HCT116 (cell line): Measurements from ENCODE around the gene GRM4. TPM values are rescaled to one million over a fixed set of nuclear protein-coding genes. Genes with fewer than 3 reads are reported as not detected.

Source experiments
- ATAC-seq: fragments of 200-7000 bp; cut with Tn5 transposase; 2 replicates; pipeline ENCODE4 v1.9.1; 2020; ENCODE audit warnings: mild to moderate bottlenecking, moderate library complexity
- BruUV-seq: library from RNA; stranded (reverse); fragments of 400-500 nt; replicated peaks from 2 replicates; lab custom pipeline; 2021; lab: Mats Ljungman, UMichigan
- CTCF ChIA-PET: fragments of 300-600 bp; sonication (Branson Sonifier 250); formaldehyde crosslinking; loops from one replicate; lab custom pipeline; 2021; ENCODE audit warnings: antibody characterized with exemption; lab: Charles Lee
- POLR2A ChIA-PET: fragments of 300-600, 350-600 bp; sonication (Branson Sonifier 250); formaldehyde crosslinking; loops from one replicate; lab custom pipeline; 2021; ENCODE audit warnings: antibody characterized with exemption; lab: Charles Lee
- RAD21 ChIA-PET, 2 experiments: fragments of 300-600 bp; sonication (Branson Sonifier 250); formaldehyde crosslinking; loops; one replicate each; lab custom pipeline; 2023; ENCODE audit warnings: low total read pairs in 2 of 2; ENCODE audit not compliant: uncharacterized antibody in 2 of 2, unreplicated experiment in 2 of 2, low non-redundant PET in 1 of 2; lab: Charles Lee
- DNase-seq: peaks from one replicate; pipeline ENCODE4 v3.0.0-alpha.2; 2010; ENCODE audit warnings: low read depth, low spot score
- H2AFZ ChIP-seq: fragments of 200-600 bp; shearing (Covaris generic), sonication (generic); 2 replicates; pipeline ENCODE4 v1.6.1; 2017; ENCODE audit warnings: low read depth, mixed run types, mixed read lengths, antibody characterized with exemption, low read length; ENCODE audit not compliant: poor library complexity, severe bottlenecking
- H3K27ac ChIP-seq: 2 replicates; pipeline ENCODE4 v1.5.1; 2012; ENCODE audit warnings: low read depth, low read length
- H3K27me3 ChIP-seq: fragments of 200-600 bp; sonication (generic); 2 replicates; pipeline ENCODE4 v1.6.1; 2016; ENCODE audit warnings: mixed run types, low read length, mixed read lengths; ENCODE audit not compliant: insufficient read depth
- H3K36me3 ChIP-seq, 2 experiments: fragments of 200-500 bp in 1 of 2; fragments of 200-600 bp in 1 of 2; sonication (Bioruptor generic) in 1 of 2; sonication (generic) in 1 of 2; 2 replicates each; pipeline versions ENCODE4 v1.5.1 to v1.6.1; 2014 to 2016; ENCODE audit warnings: low read length in 2 of 2, inconsistent platforms in 1 of 2, mixed read lengths in 1 of 2, mixed run types in 1 of 2; ENCODE audit not compliant: insufficient read depth in 2 of 2, control insufficient read depth in 1 of 2
- H3K4me1 ChIP-seq, 2 experiments: fragments of 200-600 bp in 1 of 2; sonication (generic) in 1 of 2; 2 replicates each; pipeline versions ENCODE4 v1.5.1 to v1.6.1; 2012 to 2017; ENCODE audit warnings: low read length in 2 of 2, inconsistent platforms in 1 of 2, mild to moderate bottlenecking in 1 of 2, mixed read lengths in 1 of 2, mixed run types in 1 of 2, moderate library complexity in 1 of 2; ENCODE audit not compliant: insufficient read depth in 2 of 2, control insufficient read depth in 1 of 2
- H3K4me2 ChIP-seq: fragments of 200-600 bp; sonication (generic); 2 replicates; pipeline ENCODE4 v1.6.1; 2017; ENCODE audit warnings: mixed run types, low read length, mixed read lengths
- H3K4me3 ChIP-seq, 2 experiments: fragments of 200-600 bp in 1 of 2; sonication (generic) in 1 of 2; replicated peaks in 1 of 2; 2 replicates each; pipeline ENCODE4 v1.5.1; 2011 to 2016; ENCODE audit warnings: low read length in 2 of 2, control low read depth in 1 of 2, low read depth in 1 of 2, mild to moderate bottlenecking in 1 of 2, mixed read lengths in 1 of 2, mixed run types in 1 of 2
- H3K79me2 ChIP-seq: fragments of 200-600 bp; sonication (generic); 2 replicates; pipeline ENCODE4 v1.6.1; 2017; ENCODE audit warnings: mild to moderate bottlenecking, mixed run types, low read length, moderate library complexity, mixed read lengths; ENCODE audit not compliant: insufficient read depth
- H3K9ac ChIP-seq: fragments of 200-600 bp; sonication (generic); 2 replicates; pipeline ENCODE4 v1.6.1; 2016; ENCODE audit warnings: low read length, mixed read lengths
- H3K9me2 ChIP-seq: fragments of 200-600 bp; sonication (generic), shearing (Covaris generic); 2 replicates; pipeline ENCODE4 v1.6.1; 2017; ENCODE audit warnings: mixed run types, mild to moderate bottlenecking, moderate library complexity; ENCODE audit not compliant: insufficient read depth
- H3K9me3 ChIP-seq, 2 experiments: fragments of 200-500 bp in 1 of 2; fragments of 200-600 bp in 1 of 2; sonication (Bioruptor generic) in 1 of 2; sonication (generic) in 1 of 2; 2 replicates each; pipeline ENCODE4 v1.6.1; 2014 to 2017; ENCODE audit warnings: low read length in 2 of 2, mixed read lengths in 2 of 2, inconsistent platforms in 1 of 2, low read depth in 1 of 2, mild to moderate bottlenecking in 1 of 2, mixed run types in 1 of 2, moderate library complexity in 1 of 2; ENCODE audit not compliant: control insufficient read depth in 1 of 2, insufficient read depth in 1 of 2
- H4K20me1 ChIP-seq: fragments of 200-600 bp; sonication (generic), shearing (Covaris generic); 2 replicates; pipeline ENCODE4 v1.6.1; 2017; ENCODE audit warnings: mixed run types, mild to moderate bottlenecking, moderate library complexity; ENCODE audit not compliant: insufficient read depth
- ATF3 ChIP-seq: IDR thresholded peaks from 2 replicates; pipeline ENCODE4 v1.6.1; 2012
- CBX3 ChIP-seq: IDR thresholded peaks from 2 replicates; pipeline ENCODE4 v1.6.1; 2012; ENCODE audit warnings: low read depth
- CEBPB ChIP-seq: IDR thresholded peaks from 2 replicates; pipeline ENCODE4 v1.6.1; 2012; ENCODE audit warnings: low read depth
- EGR1 ChIP-seq: IDR thresholded peaks from 2 replicates; pipeline ENCODE4 v1.6.1; 2012; ENCODE audit warnings: low read depth
- ELF1 ChIP-seq: IDR thresholded peaks from 2 replicates; pipeline ENCODE4 v1.6.1; 2012; ENCODE audit warnings: low read depth, borderline replicate concordance
- EZH2 ChIP-seq: fragments of 200-600 bp; sonication (generic); IDR thresholded peaks from 2 replicates; pipeline ENCODE4 v1.6.1; 2017; ENCODE audit warnings: antibody characterized with exemption, mixed run types
- EZH2phosphoT487 ChIP-seq: fragments of 200-600 bp; IDR thresholded peaks from 2 replicates; pipeline ENCODE4 v1.6.1; 2018; ENCODE audit warnings: antibody characterized with exemption, borderline replicate concordance
- POLR2A ChIP-seq: IDR thresholded peaks from 2 replicates; pipeline ENCODE4 v1.7.0; 2011; ENCODE audit warnings: borderline replicate concordance; ENCODE audit not compliant: insufficient read depth, insufficient read length; ENCODE audit errors: extremely low read depth
- RAD21 ChIP-seq: IDR thresholded peaks from 2 replicates; pipeline ENCODE4 v1.6.1; 2012; ENCODE audit warnings: low read depth, mild to moderate bottlenecking
- SIN3A ChIP-seq: IDR thresholded peaks from 2 replicates; pipeline ENCODE4 v1.6.1; 2012; ENCODE audit warnings: low read depth
- SRF ChIP-seq: IDR thresholded peaks from 2 replicates; pipeline ENCODE4 v1.6.1; 2012; ENCODE audit warnings: low read depth
- TCF7L2 ChIP-seq: IDR thresholded peaks from 2 replicates; pipeline ENCODE4 v1.7.0; 2011; ENCODE audit warnings: borderline replicate concordance, inconsistent platforms; ENCODE audit not compliant: insufficient read depth, insufficient read length; ENCODE audit errors: extremely low read depth
- YY1 ChIP-seq: IDR thresholded peaks from 2 replicates; pipeline ENCODE4 v1.6.1; 2011; ENCODE audit warnings: low read length, low read depth, moderate library complexity, mild to moderate bottlenecking; ENCODE audit not compliant: insufficient replicate concordance; ENCODE audit errors: extremely low read depth
- intact Hi-C: fragments of 100-400 bp; cut with micrococcal nuclease; formaldehyde crosslinking; loops from 2 replicates; pipeline ENCODE4 v1.10.0; 2022
- total RNA-seq: library from RNA; stranded (reverse); gene quantifications from one replicate; pipeline ENCODE4 v1.2.1, GENCODE V29; 2021; ENCODE audit not compliant: unreplicated experiment
- TF ChIP-seq, protein P1 (sequence below): IDR thresholded peaks from 2 replicates; pipeline ENCODE4 v1.6.1; 2011; ENCODE audit warnings: mild to moderate bottlenecking, low read length, moderate library complexity; ENCODE audit not compliant: insufficient replicate concordance; ENCODE audit errors: extremely low read depth
- TF ChIP-seq, protein P2 (sequence below): IDR thresholded peaks from 2 replicates; pipeline ENCODE4 v1.6.1; 2012
- TF ChIP-seq, protein P3 (sequence below), 3 experiments: fragments of 200-600 bp in 1 of 3; sonication (generic) in 1 of 3; IDR thresholded peaks in 2 of 3; conservative IDR thresholded peaks in 1 of 3; 2 replicates each; pipeline ENCODE4 v1.5.1; 2012 to 2017; ENCODE audit warnings: low read depth in 2 of 3, low read length in 2 of 3, antibody characterized with exemption in 1 of 3, borderline replicate concordance in 1 of 3, control low read depth in 1 of 3, mild to moderate bottlenecking in 1 of 3, mixed read lengths in 1 of 3, mixed run types in 1 of 3, moderate library complexity in 1 of 3; ENCODE audit not compliant: insufficient read depth in 1 of 3

Gene GRM4
- total RNA-seq, 1 experiment from 2014 or later, result 2.6 TPM

DNA sequence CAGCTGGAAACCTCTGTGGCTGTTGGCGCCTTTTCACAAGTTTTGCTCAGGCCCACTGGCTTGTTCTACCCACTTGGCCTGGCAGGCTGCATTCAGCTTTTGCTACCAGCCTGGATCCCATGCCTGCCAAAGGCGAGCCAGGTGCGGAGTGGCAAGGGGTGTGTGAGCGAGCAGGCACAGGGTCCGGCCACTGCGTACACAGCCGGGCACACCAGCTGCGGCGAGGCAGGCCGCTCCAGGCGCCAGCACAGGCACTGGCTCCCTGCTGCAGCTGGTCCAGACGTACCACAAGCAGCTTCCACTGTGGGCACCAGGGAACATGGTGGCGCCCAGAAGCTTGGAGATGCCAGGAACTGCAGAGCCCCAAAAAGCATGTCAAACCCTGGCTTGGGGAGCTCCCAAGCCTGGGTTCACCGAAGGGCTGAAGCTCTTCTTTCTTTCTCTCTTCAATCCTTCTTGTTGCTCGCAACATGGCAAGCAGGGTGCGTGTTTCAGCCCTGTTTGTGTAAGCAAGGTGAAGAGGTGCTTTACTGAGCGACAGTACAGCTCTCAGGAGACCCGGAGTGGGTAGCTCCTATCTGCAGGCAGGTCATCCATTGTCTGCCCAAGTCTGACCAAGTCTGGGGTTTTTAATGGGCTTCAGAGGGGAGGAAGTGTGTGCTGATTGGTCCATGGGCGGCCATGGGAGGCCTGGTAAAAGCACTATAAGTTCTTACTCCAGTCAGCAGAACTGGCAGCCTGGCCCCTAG, 32.6 kb upstream of the GRM4 start:
- no TSS peak for BruUV-seq
- TF ChIP-seq CEBPB (no peak), EZH2phosphoT487 (no peak), CBX3 (no peak), EZH2 (no peak), YY1 (no peak), POLR2A (no peak), ELF1 (no peak), EGR1 (no peak), RAD21 (no peak), SRF (no peak), SIN3A (no peak), TCF7L2 (no peak), ATF3 (no peak)
- TF ChIP-seq, protein P1, sequence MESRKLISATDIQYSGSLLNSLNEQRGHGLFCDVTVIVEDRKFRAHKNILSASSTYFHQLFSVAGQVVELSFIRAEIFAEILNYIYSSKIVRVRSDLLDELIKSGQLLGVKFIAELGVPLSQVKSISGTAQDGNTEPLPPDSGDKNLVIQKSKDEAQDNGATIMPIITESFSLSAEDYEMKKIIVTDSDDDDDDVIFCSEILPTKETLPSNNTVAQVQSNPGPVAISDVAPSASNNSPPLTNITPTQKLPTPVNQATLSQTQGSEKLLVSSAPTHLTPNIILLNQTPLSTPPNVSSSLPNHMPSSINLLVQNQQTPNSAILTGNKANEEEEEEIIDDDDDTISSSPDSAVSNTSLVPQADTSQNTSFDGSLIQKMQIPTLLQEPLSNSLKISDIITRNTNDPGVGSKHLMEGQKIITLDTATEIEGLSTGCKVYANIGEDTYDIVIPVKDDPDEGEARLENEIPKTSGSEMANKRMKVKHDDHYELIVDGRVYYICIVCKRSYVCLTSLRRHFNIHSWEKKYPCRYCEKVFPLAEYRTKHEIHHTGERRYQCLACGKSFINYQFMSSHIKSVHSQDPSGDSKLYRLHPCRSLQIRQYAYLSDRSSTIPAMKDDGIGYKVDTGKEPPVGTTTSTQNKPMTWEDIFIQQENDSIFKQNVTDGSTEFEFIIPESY, result no peak
- TF ChIP-seq, protein P2, sequence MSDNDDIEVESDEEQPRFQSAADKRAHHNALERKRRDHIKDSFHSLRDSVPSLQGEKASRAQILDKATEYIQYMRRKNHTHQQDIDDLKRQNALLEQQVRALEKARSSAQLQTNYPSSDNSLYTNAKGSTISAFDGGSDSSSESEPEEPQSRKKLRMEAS, result no peak
- TF ChIP-seq, protein P3, sequence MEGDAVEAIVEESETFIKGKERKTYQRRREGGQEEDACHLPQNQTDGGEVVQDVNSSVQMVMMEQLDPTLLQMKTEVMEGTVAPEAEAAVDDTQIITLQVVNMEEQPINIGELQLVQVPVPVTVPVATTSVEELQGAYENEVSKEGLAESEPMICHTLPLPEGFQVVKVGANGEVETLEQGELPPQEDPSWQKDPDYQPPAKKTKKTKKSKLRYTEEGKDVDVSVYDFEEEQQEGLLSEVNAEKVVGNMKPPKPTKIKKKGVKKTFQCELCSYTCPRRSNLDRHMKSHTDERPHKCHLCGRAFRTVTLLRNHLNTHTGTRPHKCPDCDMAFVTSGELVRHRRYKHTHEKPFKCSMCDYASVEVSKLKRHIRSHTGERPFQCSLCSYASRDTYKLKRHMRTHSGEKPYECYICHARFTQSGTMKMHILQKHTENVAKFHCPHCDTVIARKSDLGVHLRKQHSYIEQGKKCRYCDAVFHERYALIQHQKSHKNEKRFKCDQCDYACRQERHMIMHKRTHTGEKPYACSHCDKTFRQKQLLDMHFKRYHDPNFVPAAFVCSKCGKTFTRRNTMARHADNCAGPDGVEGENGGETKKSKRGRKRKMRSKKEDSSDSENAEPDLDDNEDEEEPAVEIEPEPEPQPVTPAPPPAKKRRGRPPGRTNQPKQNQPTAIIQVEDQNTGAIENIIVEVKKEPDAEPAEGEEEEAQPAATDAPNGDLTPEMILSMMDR (IDR thresholded peaks at IDR 0.05 in 2 of 3, conservative IDR thresholded peaks at IDR 0.05 in 1 of 3; ENCODE audit: borderline replicate concordance in 1 of 3, insufficient read depth in 1 of 3, low read depth in 2 of 3, low read length in 2 of 3), result no peak
- Histone ChIP-seq H3K9ac (no peak overlapping the region), H3K4me2 (no peak overlapping the region), H2AFZ (no peak overlapping the region), H3K4me3 (no peak overlapping the region), H3K9me2 (no peaks in the 10 kb centered on the region), H3K4me1 (no peaks in the 10 kb centered on the region), H3K27ac (no peak overlapping the region), H3K9me3 (no peaks in the 10 kb centered on the region), H3K36me3 (no peaks in the 10 kb centered on the region), H4K20me1 (no peaks in the 10 kb centered on the region), H3K27me3 (no peaks in the 10 kb centered on the region), H3K79me2 (no peaks in the 10 kb centered on the region)
- DNase-seq (no peak), ATAC-seq (no peak)
- ChIA-PET POLR2A (no interaction called here), RAD21 (no interaction called here), CTCF (no interaction called here)
- intact Hi-C loops, result no loop called here
